ENCODE data around the gene MAL. TPM values are rescaled to one million over a fixed set of nuclear protein-coding genes. Genes with fewer than 3 reads are reported as not detected.

Gene MAL
- total RNA-seq, 4 donors from 2014 or later = 469 to 1,903 (median 516) TPM

DNA sequence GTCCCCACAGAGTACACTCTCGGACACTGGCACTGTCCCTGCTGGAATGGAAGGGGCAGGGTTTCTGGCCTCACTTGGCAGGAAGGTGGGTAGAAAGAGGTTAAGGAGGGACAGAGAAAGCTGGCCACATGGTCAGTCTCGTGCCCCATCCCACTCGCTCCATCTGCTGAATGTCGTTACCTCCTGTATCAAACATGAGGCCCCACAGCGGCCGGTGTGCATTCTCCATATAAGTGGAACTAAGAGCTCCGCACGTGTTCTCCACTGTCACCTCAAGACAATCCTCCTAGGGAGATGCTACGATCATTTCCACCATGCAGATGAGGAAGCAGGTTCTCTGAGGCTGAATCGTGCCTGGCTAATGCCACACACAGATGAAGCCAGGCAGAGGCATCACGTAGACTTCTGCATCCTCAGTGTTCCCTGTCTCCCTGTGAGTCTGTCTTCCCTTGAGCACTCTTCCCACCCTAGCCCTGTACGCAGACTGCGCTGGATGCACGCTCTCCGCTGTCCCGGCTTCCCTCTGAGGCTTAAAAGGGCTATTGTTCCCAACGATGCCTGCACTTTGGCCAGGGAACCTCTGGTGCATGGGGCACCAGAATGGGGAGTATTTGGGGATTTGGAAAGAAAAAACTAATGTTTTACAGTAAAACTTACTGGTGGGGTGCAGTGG lies 35.1 kb downstream of the MAL start:
- TF ChIP-seq, protein P1, sequence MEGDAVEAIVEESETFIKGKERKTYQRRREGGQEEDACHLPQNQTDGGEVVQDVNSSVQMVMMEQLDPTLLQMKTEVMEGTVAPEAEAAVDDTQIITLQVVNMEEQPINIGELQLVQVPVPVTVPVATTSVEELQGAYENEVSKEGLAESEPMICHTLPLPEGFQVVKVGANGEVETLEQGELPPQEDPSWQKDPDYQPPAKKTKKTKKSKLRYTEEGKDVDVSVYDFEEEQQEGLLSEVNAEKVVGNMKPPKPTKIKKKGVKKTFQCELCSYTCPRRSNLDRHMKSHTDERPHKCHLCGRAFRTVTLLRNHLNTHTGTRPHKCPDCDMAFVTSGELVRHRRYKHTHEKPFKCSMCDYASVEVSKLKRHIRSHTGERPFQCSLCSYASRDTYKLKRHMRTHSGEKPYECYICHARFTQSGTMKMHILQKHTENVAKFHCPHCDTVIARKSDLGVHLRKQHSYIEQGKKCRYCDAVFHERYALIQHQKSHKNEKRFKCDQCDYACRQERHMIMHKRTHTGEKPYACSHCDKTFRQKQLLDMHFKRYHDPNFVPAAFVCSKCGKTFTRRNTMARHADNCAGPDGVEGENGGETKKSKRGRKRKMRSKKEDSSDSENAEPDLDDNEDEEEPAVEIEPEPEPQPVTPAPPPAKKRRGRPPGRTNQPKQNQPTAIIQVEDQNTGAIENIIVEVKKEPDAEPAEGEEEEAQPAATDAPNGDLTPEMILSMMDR (IDR thresholded peaks at IDR 0.05) = no peak
- TF ChIP-seq POLR2A (IDR thresholded peaks at IDR 0.05) = no peak
- WGBS, 2 donors = 90% methylated on average over 13 to 16 of the region's 17 CpGs

DNA sequence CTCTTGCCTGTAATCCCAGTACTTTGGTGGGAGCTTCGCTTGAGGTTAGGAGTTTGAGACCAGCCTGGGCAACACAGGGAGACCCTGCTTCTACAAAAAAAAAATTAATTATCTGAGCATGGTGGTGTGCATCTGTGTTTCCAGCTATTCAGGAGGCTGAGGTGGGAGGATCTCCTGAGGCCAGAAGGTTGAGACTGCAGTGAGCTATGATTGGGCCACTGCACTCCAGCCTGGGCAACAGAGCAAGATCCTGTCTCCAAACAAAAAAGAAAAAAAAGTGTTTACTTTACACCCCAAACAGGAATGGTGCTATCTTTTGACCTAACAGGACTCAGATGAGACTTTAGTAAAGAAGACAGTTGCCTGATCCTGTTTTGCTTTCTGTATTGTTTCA lies 35.6 kb downstream of the MAL start:
- intact Hi-C loops (cut with DNase I) = no loop called here
- H3K4me1 ChIP-seq = peaks cover 12 to 72% (median 22%) of the 10 kb centered on the region in 3 donors
- no peak for DNase-seq

More for the DNA sequence above, 35.1 kb downstream of the MAL start:
- Histone ChIP-seq H3K27ac (peak overlapping the region in 2 of 4 donors; percentile 76), H3K36me3 (no peaks in the 10 kb centered on the region), H3K27me3 (peaks cover 0 to 14% (median 0%) of the 10 kb centered on the region in 4 donors), H3K9me3 (no peaks in the 10 kb centered on the region), H3K4me3 (no peak overlapping the region), H3K4me1 (peaks cover 12 to 78% (median 22%) of the 10 kb centered on the region in 3 donors)
- intact Hi-C loops (cut with DNase I) = no loop called here
- no peak for DNase-seq

DNA sequence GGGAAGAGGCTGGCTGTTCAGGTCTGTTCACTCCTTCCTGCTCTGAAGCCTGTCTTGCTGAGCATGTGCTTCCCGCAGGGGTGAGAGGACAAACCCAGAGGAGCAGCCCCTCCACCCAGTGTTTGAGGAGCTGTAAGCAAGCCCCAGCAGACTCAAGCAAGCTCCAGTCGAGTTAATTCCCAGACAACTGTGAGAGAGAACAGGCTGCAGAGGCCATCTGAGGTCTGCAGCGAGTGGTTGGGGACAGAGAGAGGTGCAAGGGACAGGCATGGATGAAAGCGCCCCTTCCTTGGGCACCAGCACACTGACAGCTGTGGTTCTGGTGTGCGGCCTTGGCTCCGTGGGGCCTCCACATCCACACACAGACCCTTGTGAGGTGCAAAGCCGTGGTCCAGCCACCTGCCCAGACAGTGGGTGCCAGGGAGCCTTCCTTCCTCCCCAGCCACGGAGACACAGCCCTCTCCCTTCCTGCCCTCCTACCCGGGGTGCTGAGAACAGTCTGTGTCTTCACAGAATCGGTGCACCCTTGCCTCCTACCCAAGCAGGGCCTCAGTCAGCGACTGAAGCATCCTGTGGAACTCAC lies 36.2 kb downstream of the MAL start:
- intact Hi-C loops (cut with DNase I) = no loop called here
- no peak for TF ChIP-seq POLR2A (IDR thresholded peaks at IDR 0.05)
- TF ChIP-seq, protein P1 (IDR thresholded peaks at IDR 0.05) = no peak
- Histone ChIP-seq H3K4me1 (peaks cover 12 to 67% (median 22%) of the 10 kb centered on the region in 3 donors), H3K36me3 (no peaks in the 10 kb centered on the region), H3K9me3 (no peaks in the 10 kb centered on the region), H3K4me3 (no peak overlapping the region), H3K27ac (peak overlapping the region in 3 of 4 donors; percentile 69 to 83 (median 79)), H3K27me3 (peaks cover 0 to 14% (median 0%) of the 10 kb centered on the region in 4 donors)
- DNase-seq = no peak
- 76 to 80% methylated on average over 1 to 6 of the region's 11 CpGs for WGBS, 2 donors

More for the DNA sequence above, 35.6 kb downstream of the MAL start:
- no peaks in the 10 kb centered on the region for H3K36me3 ChIP-seq
- 67 to 86% methylated on average over 1 of the region's 1 CpG for WGBS, 2 donors
- H3K4me3 ChIP-seq = no peak overlapping the region
- no peaks in the 10 kb centered on the region for H3K9me3 ChIP-seq
- TF ChIP-seq, protein P1 (IDR thresholded peaks at IDR 0.05) = no peak
- TF ChIP-seq POLR2A (IDR thresholded peaks at IDR 0.05) = no peak
- H3K27me3 ChIP-seq = peaks cover 0 to 14% (median 0%) of the 10 kb centered on the region in 4 donors
- H3K27ac ChIP-seq = peak overlapping the region in 3 of 4 donors; percentile 69 to 83 (median 79)

DNA sequence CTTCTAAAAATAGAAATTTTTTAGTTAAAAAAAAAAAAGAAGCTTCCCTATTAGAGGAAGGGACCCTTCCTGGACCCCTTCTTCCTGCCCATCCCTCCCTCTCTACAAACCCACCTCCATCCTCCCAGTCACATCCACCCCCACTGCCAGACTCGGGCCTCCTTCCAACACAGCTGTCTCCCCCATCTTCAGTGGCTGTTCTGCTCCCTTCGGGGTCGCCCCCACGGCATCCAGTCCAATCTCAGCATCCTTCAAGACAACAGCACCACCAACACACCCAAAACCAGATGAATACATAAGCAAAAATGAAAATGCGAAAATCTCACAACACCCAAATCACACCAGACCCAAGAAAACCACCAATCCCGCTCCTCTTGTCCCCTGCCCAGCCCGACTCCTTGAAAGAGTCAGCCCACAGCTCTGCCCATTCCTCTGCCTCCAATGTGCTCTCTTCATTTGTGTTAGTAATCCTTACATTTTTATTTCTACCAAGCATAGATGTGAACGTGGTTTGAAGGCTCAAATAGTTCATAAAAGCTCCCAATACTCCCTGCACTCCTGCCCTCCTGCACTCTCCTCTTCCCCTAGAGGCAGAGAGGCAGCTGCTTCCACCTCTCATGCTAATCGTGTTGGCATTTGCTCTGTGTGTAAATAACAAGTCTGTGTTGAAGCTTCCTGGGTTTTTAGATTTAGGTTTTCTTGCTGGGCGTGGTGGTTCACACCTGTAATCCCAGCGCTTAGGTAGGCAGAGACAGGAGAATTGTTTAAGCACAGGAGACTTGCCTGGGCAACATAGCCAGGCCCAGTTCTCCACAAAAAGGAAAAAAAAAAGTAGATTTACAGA lies 37.0 kb downstream of the MAL start:
- intact Hi-C loops (cut with DNase I) = no loop called here
- H3K27ac ChIP-seq = peak overlapping the region; percentile 59 to 83 (median 74)
- H3K4me3 ChIP-seq = no peak overlapping the region

More for the DNA sequence above, 37.0 kb downstream of the MAL start:
- H3K9me3 ChIP-seq = no peaks in the 10 kb centered on the region
- WGBS, 2 donors = 47 to 56% methylated on average over 10 of the region's 11 CpGs
- no peak for DNase-seq
- peaks cover 12 to 63% (median 22%) of the 10 kb centered on the region in 3 donors for H3K4me1 ChIP-seq
- no peak for TF ChIP-seq POLR2A (IDR thresholded peaks at IDR 0.05)
- TF ChIP-seq, protein P1 (IDR thresholded peaks at IDR 0.05) = peak in 3 of 6 experiments; percentile 15 to 32 (median 18)
- H3K36me3 ChIP-seq = no peaks in the 10 kb centered on the region
- peaks cover 0 to 14% (median 0%) of the 10 kb centered on the region in 4 donors for H3K27me3 ChIP-seq

All from esophagus squamous epithelium (tissue), 5 donors.